A204.1 (cell line): ENCODE results near the gene ADCY3.

Experiments used
- FAIRE-seq: peaks from 2 replicates; lab custom pipeline; 2012; peaks lifted over from hg19 to GRCh38; lab: Jason Lieb, UNC

The ADCY3 gene

GRCh38 chr2:24903161-24904103 lies 16.6 kb downstream of the ADCY3 start:
- FAIRE-seq, result no peak

GRCh38 chr2:24899361-24899910 lies 20.6 kb downstream of the ADCY3 start:
- FAIRE-seq, result no peak

GRCh38 chr2:24898122-24899109 lies 21.6 kb downstream of the ADCY3 start:
- FAIRE-seq, result no peak

GRCh38 chr2:24894750-24895149 lies 25.3 kb downstream of the ADCY3 start:
- no peak for FAIRE-seq

- FAIRE-seq, result no peak
These were observed 26.1 kb downstream of the ADCY3 start for GRCh38 chr2:24893934-24894333.

- no peak for FAIRE-seq
These were observed 27.1 kb downstream of the ADCY3 start for GRCh38 chr2:24892928-24893327.

- no peak for FAIRE-seq
These were observed 28.8 kb downstream of the ADCY3 start for GRCh38 chr2:24891201-24891600.

- no peak for FAIRE-seq
These were observed 30.8 kb downstream of the ADCY3 start for GRCh38 chr2:24889221-24889620.

GRCh38 chr2:24888177-24888576 lies 31.9 kb downstream of the ADCY3 start:
- no peak for FAIRE-seq

- no peak for FAIRE-seq
These were observed 32.6 kb downstream of the ADCY3 start for GRCh38 chr2:24887307-24887874.

- no peak for FAIRE-seq
These were observed 33.2 kb downstream of the ADCY3 start for GRCh38 chr2:24886691-24887304.

GRCh38 chr2:24886126-24886501 lies 33.9 kb downstream of the ADCY3 start:
- FAIRE-seq, result no peak

GRCh38 chr2:24885221-24886125 lies 34.6 kb downstream of the ADCY3 start:
- FAIRE-seq, result no peak

GRCh38 chr2:24883946-24884345 lies 36.1 kb downstream of the ADCY3 start:
- no peak for FAIRE-seq

GRCh38 chr2:24881623-24882022 lies 38.4 kb downstream of the ADCY3 start:
- FAIRE-seq, result no peak

GRCh38 chr2:24881158-24881557 lies 38.9 kb downstream of the ADCY3 start:
- FAIRE-seq, result no peak

GRCh38 chr2:24878341-24878740 lies 41.7 kb downstream of the ADCY3 start:
- no peak for FAIRE-seq

GRCh38 chr2:24877646-24878045 lies 42.4 kb downstream of the ADCY3 start:
- no peak for FAIRE-seq

- no peak for FAIRE-seq
These were observed 43.0 kb downstream of the ADCY3 start for GRCh38 chr2:24877067-24877466.

- FAIRE-seq, result no peak
These were observed 44.1 kb downstream of the ADCY3 start for GRCh38 chr2:24875901-24876300.

GRCh38 chr2:24875272-24875671 lies 44.8 kb downstream of the ADCY3 start:
- FAIRE-seq, result no peak
